Mammary epithelial cell (primary cell): Measurements from ENCODE around the gene TFEB.

Experiments
- CTCF ChIP-seq, 2 donors: IDR thresholded peaks in 1 of 2; conservative IDR thresholded peaks in 1 of 2; 2 replicates each; pipeline ENCODE4 v1.5.1; 2011 to 2012; ENCODE audit warnings: inconsistent platforms in 2 of 2, low read length in 2 of 2, mild to moderate bottlenecking in 2 of 2, control low read depth in 1 of 2, low read depth in 1 of 2; ENCODE audit not compliant: insufficient read depth in 1 of 2; ENCODE audit errors: extremely low read depth in 1 of 2
- EZH2 ChIP-seq: IDR thresholded peaks from 2 replicates; pipeline ENCODE4 v1.6.1; 2012; ENCODE audit warnings: low read length, inconsistent platforms, borderline replicate concordance

GRCh38 chr6:41733360-41733706 lies 2.1 kb downstream of the TFEB start:
- TF ChIP-seq CTCF (conservative IDR thresholded peaks at IDR 0.05 in 1 of 2, IDR thresholded peaks at IDR 0.05 in 1 of 2; ENCODE audit: extremely low read depth in 1 of 2, insufficient read depth in 1 of 2, low read depth in 1 of 2, low read length in 2 of 2) (no peak), EZH2 (no peak)
